IMR-90 (cell line): ENCODE data around the gene DPAGT1. TPM values are rescaled to one million over a fixed set of nuclear protein-coding genes. Genes with fewer than 3 reads are reported as not detected.
A peak's percentile ranks its signal among the peaks of the same experiment; 100 is the strongest.

ENCODE experiments used
- ATAC-seq: fragments of 200-7000 bp; cut with Tn5 transposase; 2 replicates; pipeline ENCODE4 v1.9.1; 2020; ENCODE audit warnings: low read depth, mild to moderate bottlenecking, moderate library complexity
- BruUV-seq: library from RNA; stranded (reverse); fragments of 400-500 nt; replicated peaks from 2 replicates; lab custom pipeline; 2021; lab: Mats Ljungman, UMichigan
- CTCF ChIA-PET: fragments of 300-600 bp; formaldehyde crosslinking; extraction: SDS; loops from one replicate; lab custom pipeline; 2021; ENCODE audit warnings: antibody characterized with exemption; lab: Yijun Ruan, JAX
- POLR2A ChIA-PET: fragments of 300-600 bp; sonication (Branson Sonifier 250); formaldehyde crosslinking; loops from one replicate; lab custom pipeline; 2022; ENCODE audit warnings: antibody characterized with exemption; ENCODE audit not compliant: unreplicated experiment; lab: Charles Lee
- DNase-seq: peaks from one replicate; pipeline ENCODE4 v3.0.0; 2013
- H2AFZ ChIP-seq: replicated peaks from 2 replicates; pipeline ENCODE3; 2013; ENCODE audit warnings: low read length, mild to moderate bottlenecking; ENCODE audit not compliant: poor library complexity
- H2AK5ac ChIP-seq: 2 replicates; pipeline ENCODE4 v1.6.1; 2013; ENCODE audit warnings: low read depth, low read length, inconsistent platforms
- H2AK9ac ChIP-seq: replicated peaks from 2 replicates; pipeline ENCODE3; 2013; ENCODE audit warnings: mild to moderate bottlenecking, low read depth, low read length, moderate library complexity; ENCODE audit not compliant: poor library complexity
- H2BK120ac ChIP-seq: 2 replicates; pipeline ENCODE4 v1.6.1; 2013; ENCODE audit warnings: low read depth, low read length, inconsistent platforms
- H2BK15ac ChIP-seq: 3 replicates; pipeline ENCODE4 v1.6.1; 2013; ENCODE audit warnings: low read depth, low read length, inconsistent platforms
- H2BK20ac ChIP-seq: 2 replicates; pipeline ENCODE4 v1.6.1; 2013; ENCODE audit warnings: low read depth, mild to moderate bottlenecking, inconsistent platforms, low read length, moderate library complexity
- H2BK5ac ChIP-seq: 2 replicates; pipeline ENCODE4 v1.6.1; 2013; ENCODE audit warnings: mild to moderate bottlenecking, low read depth, low read length, inconsistent platforms; ENCODE audit not compliant: poor library complexity, severe bottlenecking
- H3K14ac ChIP-seq: replicated peaks from 2 replicates; pipeline ENCODE4 v1.6.1; 2013; ENCODE audit warnings: low read depth, low read length, inconsistent platforms
- H3K18ac ChIP-seq: 2 replicates; pipeline ENCODE4 v1.6.1; 2013; ENCODE audit warnings: low read depth, low read length, control low read depth
- H3K23ac ChIP-seq: 2 replicates; pipeline ENCODE4 v1.6.1; 2013; ENCODE audit warnings: low read depth, low read length, inconsistent platforms
- H3K27ac ChIP-seq: 2 replicates; pipeline ENCODE4 v1.5.1; 2013; ENCODE audit warnings: mild to moderate bottlenecking, control low read depth, low read length; ENCODE audit not compliant: insufficient read depth
- H3K27me3 ChIP-seq: 2 replicates; pipeline ENCODE4 v1.6.1; 2013; ENCODE audit warnings: low read length; ENCODE audit not compliant: control insufficient read depth, insufficient read depth
- H3K36me3 ChIP-seq: 2 replicates; pipeline ENCODE4 v1.6.1; 2013; ENCODE audit warnings: low read length, mixed read lengths; ENCODE audit not compliant: control insufficient read depth, insufficient read depth
- H3K4ac ChIP-seq: 2 replicates; pipeline ENCODE4 v1.6.1; 2013; ENCODE audit warnings: low read depth, low read length, inconsistent platforms
- H3K4me1 ChIP-seq: 2 replicates; pipeline ENCODE4 v1.6.1; 2013; ENCODE audit warnings: low read length, mixed read lengths; ENCODE audit not compliant: control insufficient read depth, insufficient read depth
- H3K4me2 ChIP-seq: 2 replicates; pipeline ENCODE4 v1.6.1; 2013; ENCODE audit warnings: low read depth, mild to moderate bottlenecking, control low read depth, low read length, moderate library complexity
- H3K4me3 ChIP-seq: 2 replicates; pipeline ENCODE4 v1.5.1; 2013; ENCODE audit warnings: low read depth, mild to moderate bottlenecking, control low read depth, low read length, moderate library complexity; ENCODE audit not compliant: insufficient read depth
- H3K56ac ChIP-seq: 2 replicates; pipeline ENCODE4 v1.6.1; 2013; ENCODE audit warnings: low read length, inconsistent platforms; ENCODE audit not compliant: insufficient read depth; ENCODE audit errors: extremely low read depth
- H3K79me1 ChIP-seq, 2 experiments: 2 replicates each; pipeline ENCODE4 v1.6.1; 2013; ENCODE audit warnings: low read length in 2 of 2, inconsistent platforms in 1 of 2, low read depth in 1 of 2
- H3K9ac ChIP-seq: 2 replicates; pipeline ENCODE4 v1.6.1; 2013; ENCODE audit warnings: low read depth, low read length, control low read depth
- H3K9me1 ChIP-seq: 2 replicates; pipeline ENCODE4 v1.6.1; 2013; ENCODE audit warnings: low read length, inconsistent platforms; ENCODE audit not compliant: insufficient read depth
- H3K9me3 ChIP-seq: 2 replicates; pipeline ENCODE4 v1.6.1; 2013; ENCODE audit warnings: low read length; ENCODE audit not compliant: control insufficient read depth, insufficient read depth
- H4K20me1 ChIP-seq: 2 replicates; pipeline ENCODE4 v1.6.1; 2013; ENCODE audit warnings: low read length, inconsistent platforms; ENCODE audit not compliant: insufficient read depth
- H4K5ac ChIP-seq: 2 replicates; pipeline ENCODE4 v1.6.1; 2013; ENCODE audit warnings: mild to moderate bottlenecking, low read depth, low read length, control low read depth
- H4K8ac ChIP-seq, 2 experiments: 2 replicates each; pipeline ENCODE4 v1.6.1; 2013; ENCODE audit warnings: low read depth in 2 of 2, low read length in 2 of 2, control low read depth in 1 of 2, inconsistent platforms in 1 of 2
- H4K91ac ChIP-seq: 2 replicates; pipeline ENCODE4 v1.6.1; 2013; ENCODE audit warnings: low read depth, low read length, inconsistent platforms; ENCODE audit not compliant: insufficient read depth
- CHD1 ChIP-seq: IDR thresholded peaks from 2 replicates; pipeline ENCODE4 v1.6.1; 2012; ENCODE audit warnings: low read depth, low read length, improper control_type of control experiment
- CTCF ChIP-seq: conservative IDR thresholded peaks from 2 replicates; pipeline ENCODE4 v1.5.1; 2012; ENCODE audit warnings: mild to moderate bottlenecking, low read depth, low read length, improper control_type of control experiment
- FOS ChIP-seq: fragments of 150-350 bp; IDR thresholded peaks from 2 replicates; pipeline ENCODE4 v1.6.1; 2016; ENCODE audit warnings: low read depth, low read length
- RAD21 ChIP-seq: IDR thresholded peaks from 2 replicates; pipeline ENCODE4 v1.6.1; 2012; ENCODE audit warnings: low read length, improper control_type of control experiment
- SMC3 ChIP-seq: fragments of 150-350 bp; IDR thresholded peaks from 2 replicates; pipeline ENCODE4 v1.6.1; 2016; ENCODE audit warnings: low read depth, mild to moderate bottlenecking, antibody characterized with exemption, low read length, moderate library complexity
- WGBS, 2 experiments: methylation state at CpG; one replicate each; pipeline versions ENCODE4 v1.1.5 to v1.1.7; 2013; ENCODE audit warnings: missing lambda C conversion rate in 2 of 2; ENCODE audit not compliant: insufficient read length in 1 of 2; ENCODE audit errors: extremely low coverage in 2 of 2; 5-methylcytosine and 5-hydroxymethylcytosine counted together
- dilution Hi-C: fragments of 300-500 bp; cut with HindIII; formaldehyde crosslinking; loops from one replicate; pipeline ENCODE4 v1.14.3; 2018; ENCODE audit warnings: low sequenced_read_pairs; ENCODE audit not compliant: unreplicated experiment
- in situ Hi-C: fragments of 300-500 bp; cut with MboI; formaldehyde crosslinking; loops from 3 replicates; pipeline ENCODE4 v1.14.3; 2019; ENCODE audit warnings: low sequenced_read_pairs, inconsistent platforms, mixed read lengths
- intact Hi-C: fragments of 100-400 bp; cut with micrococcal nuclease; formaldehyde crosslinking; loops from 2 replicates; pipeline ENCODE4 v1.10.0; 2022
- polyA plus RNA-seq, 3 experiments: library from polyadenylated mRNA; depleted of rRNA; stranded (reverse); fragments of >200 nt; gene quantifications; 2 replicates each; pipeline ENCODE4 v1.2.3, GENCODE V29; 2012; ENCODE audit warnings: low replicate concordance in 1 of 3
- total RNA-seq: library from RNA; depleted of rRNA; stranded (reverse); fragments of >200 nt; gene quantifications from 2 replicates; pipeline ENCODE4 v1.2.3, GENCODE V29; 2012

The DPAGT1 gene
- total and polyA plus RNA-seq, 2 of the 4 experiments (the other 2 are of a cell fraction), result 15.2 to 53.4 TPM

- no peaks in the 10 kb centered on the region for H3K9me3 ChIP-seq
- peak overlapping the region; percentile 90 for H2AK9ac ChIP-seq
- peaks cover 30% of the 10 kb centered on the region for H3K36me3 ChIP-seq
- peak; percentile 41 for TF ChIP-seq SMC3
- TF ChIP-seq RAD21, result peak; percentile 61
- TF ChIP-seq CTCF, result peak; percentile 72
- no peak for TF ChIP-seq CHD1
- TF ChIP-seq FOS, result no peak
- ChIA-PET POLR2A (interaction anchor here (0.6 to 1.1 kb wide), 3 partner anchors 10 to 56 kb away, joined by 3 to 5 read pairs (median 3); partner anchors contain the start of gene HMBS), CTCF (interaction anchor here (0.8 to 1.0 kb wide), 2 partner anchors 241 to 243 kb away, joined by 3 to 5 read pairs; no protein-coding TSS in a partner anchor)
- peak overlapping the region; percentile 58 for H3K14ac ChIP-seq
- peak overlapping the region; percentile 89 for H3K9ac ChIP-seq
- 0% methylated on average over 7 of the region's 19 CpGs; no CpG with 5 or more reads in 1 of the 2 experiments for whole genome bisulfite sequencing, 2 experiments
- H2AFZ ChIP-seq, result peak overlapping the region; percentile 80
- intact Hi-C loops (loop anchor here (1.0 kb wide), 3 partner anchors 9 to 244 kb away; no protein-coding TSS in a partner anchor), dilution Hi-C loops (no loop called here), in situ Hi-C loops (no loop called here)
- H3K27me3 ChIP-seq, result no peaks in the 10 kb centered on the region
- peaks cover 10% of the 10 kb centered on the region; the same call in 1 of the 2 replicates for H3K9me1 ChIP-seq
- no peak overlapping the region for H4K91ac ChIP-seq
- H3K4ac ChIP-seq, result peak overlapping the region; percentile 21
- H2BK120ac ChIP-seq, result no peak overlapping the region
- peak; percentile 76 for ATAC-seq
- H2BK15ac ChIP-seq, result no peak overlapping the region
- H3K23ac ChIP-seq, result peak overlapping the region; percentile 69; the same call in 1 of the 2 replicates
- peak overlapping the region; percentile 66 for H3K4me2 ChIP-seq
- peaks cover 25% of the 10 kb centered on the region for H4K20me1 ChIP-seq
- no peak overlapping the region for H2AK5ac ChIP-seq
- H3K4me3 ChIP-seq, result peak overlapping the region; percentile 57
- no peak overlapping the region for H4K5ac ChIP-seq
- peak; percentile 86 for DNase-seq
- no peak overlapping the region for H4K8ac ChIP-seq
- H3K79me1 ChIP-seq, result peaks cover 5 to 50% of the 10 kb centered on the region in 2 experiments
- peaks cover 14% of the 10 kb centered on the region for H3K4me1 ChIP-seq
- H3K27ac ChIP-seq, result peak overlapping the region; percentile 44
- peak overlapping the region; percentile 56 for H2BK5ac ChIP-seq
- no TSS peak for BruUV-seq
- H3K56ac ChIP-seq, result no peak overlapping the region; the same call in 1 of the 2 replicates
- H3K18ac ChIP-seq, result no peak overlapping the region
- H2BK20ac ChIP-seq, result no peak overlapping the region
These were observed 6.9 kb downstream of the DPAGT1 start for GRCh38 chr11:119094816-119095065.
